NCI-H524 treated with DMSO at 0.1 percent for 48 hours (cell line): ENCODE measurements around the gene NPIPB6.
"Not testable (repeated sequence)": the region's sequence is repeated elsewhere in the genome, so short reads cannot be mapped to it uniquely, and the experiment has no call there.

Source experiments
- DNase-seq: peaks from one replicate; lab custom pipeline; 2025; lab: John Stamatoyannopoulos, UW

NPIPB6 gene

DNA sequence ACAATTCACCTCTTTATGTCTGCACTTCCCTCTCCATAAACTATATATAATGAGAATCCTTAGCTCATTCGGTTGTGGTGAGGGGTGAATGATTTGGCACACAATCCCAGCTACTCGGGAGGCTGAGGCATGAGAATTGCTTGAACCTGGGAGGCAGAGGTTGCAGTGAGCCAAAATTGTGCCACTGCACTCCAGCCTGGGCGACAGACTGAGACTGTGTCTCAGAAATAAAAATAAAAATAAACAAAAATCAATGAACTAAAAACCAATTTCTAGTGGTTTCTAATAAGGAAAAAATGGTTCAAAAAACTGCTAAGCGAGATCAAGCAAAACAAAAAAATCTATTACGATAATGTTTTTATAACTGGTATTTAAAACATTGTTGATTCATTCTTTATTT, at the start of gene NPIPB6:
Gene NPIPB6 (minus strand): TSS at position 101 of the 400 bp plus-strand sequence. CDS start 686 bp downstream, outside the sequence.
- DNase-seq = not testable (repeated sequence)

DNA sequence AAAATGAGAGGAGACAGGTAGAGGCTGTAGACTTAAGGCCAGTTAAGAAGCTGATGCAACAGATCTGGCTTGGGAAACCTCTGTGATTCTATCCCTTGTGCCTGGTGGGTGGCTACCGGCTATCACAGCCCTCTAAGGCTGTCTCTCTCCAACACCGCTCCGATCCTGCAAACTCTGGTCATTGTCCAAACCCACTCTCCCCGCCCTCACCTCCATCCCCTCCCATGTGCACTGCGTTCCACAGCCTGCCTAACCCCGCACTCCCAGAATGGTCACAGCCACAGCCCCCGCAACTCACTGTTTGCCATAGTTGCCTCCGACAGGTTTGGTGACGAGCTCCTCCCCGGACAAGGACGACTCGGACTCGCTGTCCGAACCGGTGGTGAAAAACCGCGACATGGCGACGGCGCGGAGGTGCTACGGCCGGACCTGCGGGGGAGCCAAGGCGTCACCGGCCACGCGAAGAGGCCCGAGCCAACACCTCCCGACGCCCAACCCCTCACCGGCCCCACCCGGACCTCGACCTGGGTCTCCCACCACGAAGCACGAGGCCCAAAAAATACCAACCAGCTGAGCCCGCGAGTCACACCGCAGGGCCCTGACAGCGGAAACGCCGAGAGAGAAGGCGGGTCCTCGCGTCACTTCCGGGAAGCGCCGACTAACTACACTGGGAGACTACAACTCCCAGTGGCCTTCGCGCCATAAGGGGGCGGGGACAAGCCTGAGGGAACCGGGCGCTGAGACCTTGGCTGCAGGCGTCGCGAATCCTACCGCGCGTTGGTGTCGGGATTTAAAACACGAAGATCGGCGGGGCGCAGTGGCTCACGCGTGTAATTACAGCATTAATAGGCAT, 40.1 kb upstream of the NPIPB6 start, which contains the start of gene EIF3CL:
Gene EIF3CL (minus strand): TSS at position 622 of the 853 bp plus-strand sequence. CDS start 223 bp downstream, at position 399.
- not testable (repeated sequence) for DNase-seq

- not testable (repeated sequence) for DNase-seq
Observed at GRCh38 chr16:28392054-28392453, 28.7 kb upstream of the NPIPB6 start.

- not testable (repeated sequence) for DNase-seq
Observed at GRCh38 chr16:28382177-28382867, 19.0 kb upstream of the NPIPB6 start.

GRCh38 chr16:28377822-28378221, 14.5 kb upstream of the NPIPB6 start:
- DNase-seq = not testable (repeated sequence)

- not testable (repeated sequence) for DNase-seq
Observed at GRCh38 chr16:28377108-28377625, 13.9 kb upstream of the NPIPB6 start.

DNA sequence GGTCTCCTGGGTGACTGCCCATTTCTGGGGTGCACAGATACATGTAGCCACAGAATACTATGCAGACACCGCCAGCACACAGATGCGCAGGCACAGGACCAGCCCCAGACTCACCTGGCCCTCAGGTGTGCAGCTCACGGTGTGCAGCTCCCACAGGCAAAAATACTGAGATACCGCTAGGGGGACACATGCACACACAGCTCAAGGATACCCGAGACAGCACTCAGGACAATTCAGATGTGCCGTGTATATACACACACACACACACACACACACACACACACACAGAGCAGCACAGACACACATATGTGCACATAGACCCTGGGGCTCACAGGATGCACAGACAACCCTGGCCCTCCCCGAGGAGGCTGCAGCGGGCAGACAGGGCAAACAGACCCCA, 11.8 kb upstream of the NPIPB6 start:
- not testable (repeated sequence) for DNase-seq

- not testable (repeated sequence) for DNase-seq
Observed at GRCh38 chr16:28374281-28374680, 11.0 kb upstream of the NPIPB6 start.

GRCh38 chr16:28367926-28368325, 4.6 kb upstream of the NPIPB6 start:
- DNase-seq = not testable (repeated sequence)

- DNase-seq = not testable (repeated sequence)
Observed at GRCh38 chr16:28364268-28365173, 1.2 kb upstream of the NPIPB6 start.

DNA sequence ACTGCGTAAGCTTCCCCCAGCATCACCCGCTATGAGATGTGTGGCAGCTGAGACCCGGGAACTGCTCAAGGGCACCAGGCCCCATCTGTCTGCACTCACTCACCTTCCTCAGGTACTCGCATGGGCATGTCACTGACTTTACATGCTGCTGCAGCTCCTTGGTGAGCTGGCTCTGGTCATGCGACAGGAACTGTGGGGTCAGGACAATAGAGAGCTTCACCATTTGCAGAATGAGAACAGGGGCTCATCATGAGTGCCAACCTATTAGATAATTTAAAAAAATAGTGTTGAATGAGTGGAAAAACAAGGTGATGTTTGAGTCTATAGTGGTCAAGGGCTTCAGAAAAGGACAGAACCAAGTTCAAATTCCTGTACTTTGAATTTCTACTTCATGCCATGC, 708 bp downstream of the NPIPB6 start:
- DNase-seq = not testable (repeated sequence)

GRCh38 chr16:28338230-28338629, 25.1 kb downstream of the NPIPB6 start:
- DNase-seq = not testable (repeated sequence)

DNA sequence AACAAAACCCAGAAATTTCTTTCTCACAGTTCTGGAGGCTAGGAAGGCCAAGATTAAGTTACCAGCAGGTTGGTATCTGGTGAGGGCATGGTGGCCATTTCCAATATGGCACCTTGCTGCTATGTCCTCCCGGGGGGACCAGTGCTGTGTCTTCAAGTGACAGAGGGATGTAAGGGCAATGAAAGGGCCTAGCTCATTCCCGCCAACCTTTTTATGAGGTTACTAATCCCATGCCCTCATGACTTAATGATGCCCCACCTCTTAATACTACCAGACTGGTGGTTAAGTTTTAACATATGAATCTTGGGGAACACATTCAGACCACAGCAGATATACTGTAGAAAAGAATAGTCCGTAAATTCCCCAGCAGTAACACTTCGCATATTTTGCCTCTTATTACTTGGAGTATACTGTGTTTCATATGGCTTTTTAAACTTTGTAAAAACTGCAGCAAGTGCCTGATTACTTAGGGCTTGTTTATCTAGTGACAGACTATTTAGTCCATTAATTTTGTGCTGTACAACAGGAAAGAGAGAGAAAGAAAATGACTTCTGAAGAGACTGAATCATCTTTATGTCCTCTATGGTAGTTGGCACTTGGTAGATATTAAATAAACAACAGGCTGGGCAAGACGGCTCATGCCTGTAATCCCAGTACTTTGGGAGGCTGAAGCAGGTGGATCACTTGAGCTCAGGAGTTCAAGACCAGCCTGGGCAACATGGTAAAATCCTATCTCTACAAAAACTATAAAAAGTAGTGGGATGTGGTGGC, 26.2 kb downstream of the NPIPB6 start:
- DNase-seq = not testable (repeated sequence)

DNA sequence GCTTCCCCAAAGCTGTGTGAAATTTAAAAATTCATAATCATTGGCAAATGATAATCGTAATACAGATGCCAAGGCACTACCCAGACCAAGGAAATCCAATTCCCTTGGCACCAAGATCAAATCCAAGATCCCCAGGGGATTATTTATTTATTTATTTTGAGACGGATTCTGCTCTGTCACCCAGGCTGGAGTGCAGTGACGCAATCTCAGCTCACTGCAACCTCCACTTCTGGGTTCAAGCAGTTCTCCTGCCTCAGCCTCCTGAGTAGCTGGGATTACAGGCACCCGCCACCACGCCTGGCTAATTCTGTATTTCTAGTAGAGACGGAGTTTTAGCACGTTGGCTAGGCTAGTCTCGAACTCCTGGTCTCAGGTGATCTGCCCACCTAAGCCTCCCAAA, 27.6 kb downstream of the NPIPB6 start:
- DNase-seq = not testable (repeated sequence)

DNA sequence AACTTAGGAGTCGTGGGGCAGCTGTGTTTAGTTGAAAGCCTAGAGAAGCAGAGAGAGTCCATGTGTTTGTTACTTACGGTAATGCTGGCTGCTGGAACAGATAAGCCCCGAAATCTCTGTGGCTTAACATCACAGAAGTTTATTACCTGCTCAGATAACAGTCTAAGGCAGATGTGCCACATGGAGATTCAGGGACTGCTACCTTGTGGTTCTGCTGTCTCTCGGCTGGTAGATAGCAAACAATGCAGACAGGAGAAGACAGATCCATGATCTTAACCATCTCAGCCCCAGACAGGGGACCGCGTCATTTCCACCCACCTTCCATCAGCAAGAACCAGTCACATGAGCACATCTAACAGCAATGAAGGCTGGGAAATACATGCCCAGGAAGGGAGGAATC, 30.7 kb downstream of the NPIPB6 start:
- DNase-seq = not testable (repeated sequence)

GRCh38 chr16:28330981-28331380, 32.3 kb downstream of the NPIPB6 start:
- DNase-seq = not testable (repeated sequence)

DNA sequence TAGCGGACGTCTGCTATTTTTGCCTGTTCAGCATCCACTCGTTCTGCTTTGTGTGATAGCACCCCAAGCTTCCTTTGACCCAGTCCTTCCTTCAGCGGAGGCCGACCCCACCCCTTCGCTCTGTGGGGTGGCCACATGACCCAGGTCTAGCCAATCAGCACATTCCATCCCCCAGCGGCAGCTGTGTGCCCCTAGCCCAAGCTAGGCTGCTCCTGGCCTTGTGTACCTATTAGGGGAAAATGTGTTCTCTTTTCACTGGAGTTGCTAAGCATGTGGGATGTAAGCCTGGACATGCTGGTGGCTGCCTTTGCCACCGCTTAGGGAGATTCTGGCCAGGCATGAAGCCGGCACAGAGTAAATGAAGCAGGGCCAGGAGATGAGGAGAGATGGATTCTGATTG, 33.1 kb downstream of the NPIPB6 start:
- not testable (repeated sequence) for DNase-seq

DNA sequence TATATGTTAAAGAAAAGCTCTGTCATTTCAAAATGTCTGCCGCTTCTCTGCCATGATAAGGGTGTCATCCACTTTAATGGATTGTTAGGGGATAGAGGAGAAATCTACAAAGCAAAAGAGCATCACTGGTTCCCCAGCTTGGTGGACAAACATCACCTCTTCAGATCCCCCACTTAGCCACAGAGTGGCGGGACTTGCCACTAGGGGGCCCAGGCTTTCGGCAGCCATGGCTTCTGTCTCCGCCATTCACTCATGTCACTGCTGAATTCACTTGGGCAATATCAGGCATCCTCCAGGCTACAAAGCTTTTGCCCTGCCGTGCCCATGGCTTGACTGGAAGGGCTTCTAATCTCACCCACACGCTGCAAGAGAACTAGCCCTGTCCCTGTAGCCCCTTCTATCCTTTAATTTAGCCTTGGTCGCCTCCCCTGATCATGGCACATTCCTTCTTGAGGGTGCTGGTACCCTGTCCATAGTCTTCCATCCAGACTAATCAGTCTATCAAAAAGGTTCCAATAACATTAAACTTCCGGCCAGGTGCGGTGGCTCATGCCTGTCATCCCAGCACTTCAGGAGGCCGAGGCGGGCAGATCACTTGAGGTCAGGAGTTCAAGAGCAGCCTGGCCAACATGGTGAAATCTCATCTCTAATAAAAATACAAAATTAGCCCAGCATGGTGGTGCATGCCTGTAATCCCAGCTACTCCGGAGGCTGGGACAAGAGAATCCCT, 36.3 kb downstream of the NPIPB6 start:
- no peak for DNase-seq

DNA sequence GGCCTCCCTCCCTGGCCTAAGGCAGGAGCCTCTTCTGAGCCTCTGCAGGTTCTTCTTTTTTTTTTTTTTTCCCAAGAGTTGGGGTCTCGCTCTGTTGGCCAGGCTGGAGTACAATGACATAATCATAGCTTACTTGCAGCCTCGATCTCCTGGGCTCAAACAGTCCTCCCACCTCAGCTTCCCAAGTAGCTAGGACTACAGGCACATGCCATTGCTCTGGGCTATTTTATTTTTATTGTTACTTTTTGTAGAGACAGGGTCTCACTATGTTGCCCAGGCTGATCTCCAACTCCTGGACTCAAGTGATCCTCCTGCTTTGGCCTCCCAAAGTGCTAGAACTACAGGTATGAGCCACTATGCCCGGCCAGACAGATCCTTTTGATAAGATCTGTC, 38.4 kb downstream of the NPIPB6 start:
- no peak for DNase-seq
